22Rv1 (cell line): Measurements from ENCODE around the gene ZNF565.

Experiments
- CTCF ChIP-seq: fragments of 450-650 bp; IDR thresholded peaks from 2 replicates; pipeline ENCODE4 v1.5.1; 2017; ENCODE audit warnings: mild to moderate bottlenecking
- ZFX ChIP-seq: fragments of 450-650 bp; IDR thresholded peaks from 2 replicates; pipeline ENCODE4 v1.6.1; 2017; ENCODE audit warnings: antibody characterized with exemption, borderline replicate concordance

- TF ChIP-seq CTCF (no peak), ZFX (no peak)
These were observed 73.2 kb downstream of the ZNF565 start for GRCh38 chr19:36141039-36141927.
